Hepatocyte (in vitro differentiated cells): Measurements from ENCODE around the gene AQP7.

Source experiments
- CTCF ChIP-seq: fragments of 200-600 bp; sonication (generic); IDR thresholded peaks from 2 replicates; pipeline ENCODE4 v1.5.1; 2016; ENCODE audit warnings: antibody characterized with exemption, mild to moderate bottlenecking; ENCODE audit not compliant: poor library complexity
- EZH2 ChIP-seq: fragments of 200-600 bp; sonication (generic); IDR thresholded peaks from 2 replicates; pipeline ENCODE4 v1.6.1; 2016; ENCODE audit warnings: antibody characterized with exemption, mild to moderate bottlenecking, borderline replicate concordance
- EZH2phosphoT487 ChIP-seq: fragments of 200-600 bp; sonication (generic); IDR thresholded peaks from one replicate; pipeline ENCODE4 v1.6.1; 2018; ENCODE audit warnings: antibody characterized with exemption, mild to moderate bottlenecking, low read depth, moderate library complexity; ENCODE audit not compliant: unreplicated experiment, severe bottlenecking

DNA sequence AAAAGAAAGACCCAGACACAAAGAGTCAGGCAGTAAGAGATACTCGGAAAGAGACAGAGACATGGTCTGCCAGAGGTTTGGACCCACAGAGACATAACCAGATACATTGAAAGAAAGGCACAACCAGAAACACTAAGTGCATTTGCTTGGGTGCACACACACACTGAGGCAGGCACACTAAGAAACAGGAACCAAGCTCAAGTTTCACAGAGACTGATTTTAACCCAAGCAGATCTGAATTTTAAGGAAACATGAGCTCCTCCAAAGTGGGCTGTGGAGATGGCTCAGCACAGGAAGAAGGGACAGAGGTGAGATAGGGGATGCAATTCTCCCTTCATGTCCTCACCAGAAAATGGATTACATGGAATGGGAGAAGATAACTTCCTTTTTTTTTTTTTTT lies 35.5 kb upstream of the AQP7 start:
- TF ChIP-seq CTCF (no peak), EZH2 (no peak), EZH2phosphoT487 (no peak)
